ENCODE data around the gene KRTAP4-4. TPM values are rescaled to one million over a fixed set of nuclear protein-coding genes. Genes with fewer than 3 reads are reported as not detected.
"Not testable (repeated sequence)": the region's sequence is repeated elsewhere in the genome, so short reads cannot be mapped to it uniquely, and the experiment has no call there.

Gene KRTAP4-4
- total RNA-seq, 8 experiments from 2014 or later = 0.18 TPM; not detected in 7

DNA sequence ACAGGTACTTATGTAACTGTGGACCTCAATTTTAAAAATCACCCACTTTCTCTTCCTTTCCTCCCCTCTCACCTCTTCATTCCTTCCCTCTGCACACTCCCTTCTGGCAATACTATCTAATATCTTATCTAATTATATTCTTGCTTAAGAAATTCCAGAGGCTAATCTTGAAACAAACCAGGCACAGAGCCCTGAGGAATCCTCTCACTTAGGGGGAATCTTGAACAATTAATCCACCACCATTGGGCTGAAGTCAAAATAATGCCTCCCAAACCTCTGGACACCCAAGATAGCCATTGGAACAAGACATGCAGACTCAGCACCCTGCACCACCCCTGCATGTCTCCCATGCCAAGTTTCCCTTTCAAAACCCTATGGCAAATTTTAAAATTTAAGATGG is 19.2 kb downstream of the KRTAP4-4 start:
- in situ Hi-C loops (cut with MboI; ENCODE audit: low pct_unique_long_range_greater_than_20kb in 2 of 9, low sequenced_read_pairs in 9 of 9, unreplicated experiment in 9 of 9) = no loop called here
- Histone ChIP-seq H3K27ac (no peak overlapping the region), H3K4me1 (replicated peaks in 1 of 2) (no peaks in the 10 kb centered on the region), H3K4me3 (no peak overlapping the region)
- no peak for ATAC-seq (replicated peaks in 6 of 8)

DNA sequence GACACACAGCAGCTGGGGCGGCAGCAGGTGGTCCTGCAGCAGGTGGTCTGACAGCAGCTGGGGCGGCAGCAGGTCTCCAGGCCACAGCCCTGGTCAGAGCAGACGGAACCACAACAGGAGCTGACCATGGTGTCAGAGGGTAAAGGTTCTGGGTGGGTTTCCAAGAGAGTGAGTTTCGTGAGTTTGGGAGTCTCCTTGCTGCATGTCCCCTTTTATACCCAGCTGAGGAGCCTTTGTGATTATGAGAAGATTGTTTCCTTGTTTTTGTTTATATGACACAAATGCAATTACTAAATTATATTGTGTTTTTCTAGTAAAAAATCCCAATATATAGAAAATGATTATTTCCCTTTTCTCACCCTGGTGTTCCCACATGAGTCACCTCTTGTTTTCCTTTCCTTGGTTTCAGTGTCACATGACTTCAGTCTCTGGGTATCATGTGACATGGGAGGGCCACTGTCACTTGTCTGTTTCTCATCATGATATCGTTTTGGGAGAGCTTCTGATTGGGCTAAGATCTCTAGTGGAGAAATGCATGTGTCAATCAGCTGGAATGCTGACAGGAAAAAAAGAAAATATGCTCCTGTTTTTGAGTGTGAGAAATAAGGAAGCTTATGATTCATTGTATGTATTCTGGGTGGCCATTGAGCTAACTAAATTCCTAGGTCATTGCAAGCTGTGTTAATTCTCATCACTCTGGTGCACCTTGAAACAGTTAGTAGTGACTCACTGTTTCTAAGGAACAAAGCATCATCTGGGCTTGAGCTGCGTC is 20.0 kb downstream of the KRTAP4-4 start, which contains the start of gene KRTAP4-6:
Gene KRTAP4-6, minus strand, starts transcription at position 185 of the 772 bp plus-strand sequence. Its CDS starts 57 bp downstream, at position 128.
- Histone ChIP-seq H3K4me1 (replicated peaks in 1 of 2) (no peaks in the 10 kb centered on the region), H3K27ac (no peak within 1 kb of the TSS), H3K4me3 (no peak within 1 kb of the TSS)
- in situ Hi-C loops (cut with MboI; ENCODE audit: low pct_unique_long_range_greater_than_20kb in 2 of 9, low sequenced_read_pairs in 9 of 9, unreplicated experiment in 9 of 9) = no loop called here
- ATAC-seq (replicated peaks in 6 of 8) = peak in 1 of 8 experiments; percentile 48
- WGBS, 10 experiments = 0 to 100% (median 64%) methylated on average over 1 to 4 of the region's 6 CpGs; no CpG with 5 or more reads in 2 of the 10 experiments

DNA sequence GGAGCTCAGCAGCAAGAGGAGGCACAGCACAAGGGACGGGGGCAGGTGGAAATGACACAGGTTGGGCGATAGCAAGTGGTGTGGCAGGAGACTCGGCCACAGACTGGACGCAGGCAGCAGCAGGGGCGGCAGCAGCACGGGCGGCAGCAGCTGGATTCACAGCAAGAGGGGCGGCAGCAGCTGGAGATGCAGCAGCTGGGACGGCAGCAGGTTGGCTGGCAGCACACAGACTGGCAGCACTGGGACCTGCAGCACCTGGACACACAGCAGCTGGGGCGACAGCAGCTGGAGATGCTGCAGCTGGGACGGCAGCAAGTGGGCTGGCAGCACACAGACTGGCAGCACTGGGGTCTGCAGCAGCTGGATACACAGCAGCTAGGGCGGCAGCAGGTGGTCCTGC is 20.7 kb downstream of the KRTAP4-4 start:
- H3K4me1 ChIP-seq (replicated peaks in 1 of 2); H3K27ac ChIP-seq; ATAC-seq (replicated peaks in 6 of 8); in situ Hi-C loops (cut with MboI; ENCODE audit: low pct_unique_long_range_greater_than_20kb in 2 of 9, low sequenced_read_pairs in 9 of 9, unreplicated experiment in 9 of 9); H3K4me3 ChIP-seq: not testable (repeated sequence)
- 80 to 100% (median 88%) methylated on average over 1 to 5 of the region's 12 CpGs; no CpG with 5 or more reads in 4 of the 10 experiments for WGBS, 10 experiments

DNA sequence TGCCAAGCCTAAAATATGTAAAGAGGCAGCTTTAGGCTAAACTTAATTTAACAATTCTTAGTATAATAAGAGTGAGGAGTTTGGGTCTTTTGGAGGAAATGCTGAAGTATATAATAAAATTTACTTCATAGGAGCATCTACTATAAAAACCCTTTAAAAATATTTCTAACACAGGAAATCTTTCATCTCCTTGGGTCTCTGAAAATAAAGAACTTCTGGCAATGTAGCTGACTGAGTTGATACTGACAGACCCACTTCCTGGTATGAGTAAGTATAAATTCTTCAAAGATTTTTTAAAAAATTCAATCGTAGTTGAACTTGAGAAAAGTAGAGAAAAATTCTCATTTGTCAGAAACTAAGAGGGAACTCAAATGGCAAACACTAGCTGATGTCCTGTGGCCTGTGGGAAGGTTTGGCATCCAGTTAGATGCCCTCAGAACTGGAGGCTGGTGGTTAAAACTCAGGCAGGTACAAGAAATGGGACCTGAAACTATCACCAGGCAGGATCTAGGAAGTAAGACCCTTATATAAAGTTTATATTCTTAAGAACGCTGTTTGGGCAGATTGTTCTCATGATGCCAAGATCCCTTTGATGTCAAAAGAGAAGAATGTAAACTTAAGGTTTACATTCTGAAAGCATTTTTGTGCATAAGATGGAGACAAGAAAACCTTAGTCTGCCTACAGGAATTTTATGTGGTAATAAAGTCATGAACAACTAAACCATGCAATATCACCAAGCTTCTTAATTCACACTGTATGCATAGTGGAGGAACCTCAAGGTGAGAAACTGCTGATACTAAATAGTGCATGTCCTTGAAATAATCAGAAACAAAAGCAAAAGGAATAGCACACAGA is 26.4 kb downstream of the KRTAP4-4 start:
- Histone ChIP-seq H3K4me1 (replicated peaks in 1 of 2) (no peaks in the 10 kb centered on the region), H3K27ac (no peak overlapping the region), H3K4me3 (no peak overlapping the region)
- ATAC-seq (replicated peaks in 6 of 8) = no peak
- in situ Hi-C loops (cut with MboI; ENCODE audit: low pct_unique_long_range_greater_than_20kb in 2 of 9, low sequenced_read_pairs in 9 of 9, unreplicated experiment in 9 of 9) = no loop called here
- WGBS, 10 experiments = 17 to 100% (median 81%) methylated on average over 1 to 2 of the region's 2 CpGs; no CpG with 5 or more reads in 1 of the 10 experiments

DNA sequence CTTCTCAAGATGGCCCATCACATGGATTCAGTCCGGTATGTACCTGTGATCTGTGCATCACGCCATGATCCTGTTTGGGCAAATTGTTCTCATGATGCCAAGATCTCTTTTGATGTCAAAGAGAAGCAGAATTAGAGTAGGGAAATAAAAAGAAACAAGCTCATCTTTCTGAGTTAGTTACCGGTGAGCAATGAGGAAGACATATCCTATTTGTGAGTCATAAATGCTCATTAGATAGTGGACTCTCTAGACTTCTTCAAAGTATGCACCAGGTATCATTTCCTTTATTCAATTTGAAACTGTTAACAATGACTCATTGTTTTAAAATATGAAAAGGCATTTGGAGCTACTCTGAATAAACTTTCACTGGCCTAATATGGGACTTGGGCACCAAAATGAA is 28.6 kb downstream of the KRTAP4-4 start:
- Histone ChIP-seq H3K27ac (no peak overlapping the region), H3K4me3 (no peak overlapping the region), H3K4me1 (replicated peaks in 1 of 2) (no peaks in the 10 kb centered on the region)
- no peak for ATAC-seq (replicated peaks in 6 of 8)
- in situ Hi-C loops (cut with MboI; ENCODE audit: low pct_unique_long_range_greater_than_20kb in 2 of 9, low sequenced_read_pairs in 9 of 9, unreplicated experiment in 9 of 9) = no loop called here
- WGBS, 10 experiments = 43 to 93% (median 80%) methylated on average over 2 to 3 of the region's 3 CpGs; no CpG with 5 or more reads in 3 of the 10 experiments

DNA sequence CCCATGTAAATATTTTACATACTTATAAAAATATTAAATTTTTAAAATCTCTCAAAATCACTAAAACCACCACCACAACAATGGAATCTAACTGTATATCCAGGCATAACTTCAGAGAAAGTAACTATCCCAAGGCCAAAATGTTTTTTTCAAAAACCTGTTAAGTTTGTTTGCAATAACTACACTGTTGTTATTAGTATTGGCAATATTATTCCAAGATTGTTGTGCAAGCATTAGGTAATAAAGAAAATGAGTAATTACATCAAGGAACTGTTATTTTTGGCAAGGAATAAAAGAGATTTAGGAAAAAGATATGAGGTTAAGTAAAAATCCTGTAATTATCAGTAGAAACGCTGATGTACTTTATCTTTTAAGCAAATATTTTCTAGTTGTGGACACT is 33.2 kb downstream of the KRTAP4-4 start:
- 77 to 100% (median 90%) methylated on average over 1 of the region's 1 CpG; no CpG with 5 or more reads in 2 of the 10 experiments for whole genome bisulfite sequencing, 10 experiments
- Histone ChIP-seq H3K4me3 (no peak overlapping the region), H3K27ac (no peak overlapping the region), H3K4me1 (replicated peaks in 1 of 2) (no peaks in the 10 kb centered on the region)
- in situ Hi-C loops (cut with MboI; ENCODE audit: low pct_unique_long_range_greater_than_20kb in 2 of 9, low sequenced_read_pairs in 9 of 9, unreplicated experiment in 9 of 9) = no loop called here
- no peak for ATAC-seq (replicated peaks in 6 of 8)

DNA sequence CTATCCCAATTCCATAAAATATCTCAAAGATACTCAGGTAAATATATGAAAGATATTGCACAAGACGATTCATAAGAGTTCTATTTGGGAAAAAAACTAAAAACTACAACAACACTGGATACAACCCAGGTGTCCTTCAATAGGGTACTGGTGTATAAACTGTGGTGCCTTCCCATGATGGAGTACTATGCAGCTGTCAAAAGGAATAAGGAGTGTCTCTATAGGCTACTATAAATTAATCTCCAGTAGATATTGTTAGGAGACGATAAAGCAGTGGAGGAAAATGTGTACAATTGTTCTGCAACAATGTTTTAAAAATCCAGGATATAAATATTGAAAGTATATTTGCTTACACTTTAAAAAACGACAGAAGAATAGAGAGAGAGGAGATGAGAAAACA is 34.1 kb downstream of the KRTAP4-4 start:
- Histone ChIP-seq H3K27ac (no peak overlapping the region), H3K4me1 (replicated peaks in 1 of 2) (no peaks in the 10 kb centered on the region), H3K4me3 (no peak overlapping the region)
- 55 to 92% (median 78%) methylated on average over 1 to 3 of the region's 3 CpGs for WGBS, 10 experiments
- in situ Hi-C loops (cut with MboI; ENCODE audit: low pct_unique_long_range_greater_than_20kb in 2 of 9, low sequenced_read_pairs in 9 of 9, unreplicated experiment in 9 of 9) = no loop called here
- ATAC-seq (replicated peaks in 6 of 8) = no peak

DNA sequence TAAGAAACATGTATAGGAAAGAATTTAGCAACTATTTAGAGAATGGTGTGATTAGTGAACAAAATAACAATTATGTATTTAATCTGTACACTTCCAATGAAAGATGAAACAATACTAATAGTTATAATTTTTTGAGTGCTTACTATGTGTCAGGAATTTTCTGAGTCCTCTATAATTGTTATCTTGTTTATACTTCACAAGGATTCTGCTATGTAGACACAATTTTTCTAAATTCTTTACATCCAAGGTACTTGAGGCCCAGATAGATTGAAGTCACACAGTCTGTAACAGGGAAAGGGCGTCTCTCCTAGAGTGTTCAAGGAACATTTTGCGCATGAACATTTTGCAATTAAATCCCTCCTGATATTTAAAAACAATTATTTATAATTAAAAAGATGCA is 35.5 kb downstream of the KRTAP4-4 start:
- 70 to 100% (median 83%) methylated on average over 2 of the region's 2 CpGs; no CpG with 5 or more reads in 3 of the 10 experiments for WGBS, 10 experiments
- in situ Hi-C loops (cut with MboI; ENCODE audit: low pct_unique_long_range_greater_than_20kb in 2 of 9, low sequenced_read_pairs in 9 of 9, unreplicated experiment in 9 of 9) = no loop called here
- H3K4me1 ChIP-seq (replicated peaks in 1 of 2) = no peaks in the 10 kb centered on the region
- no peak for ATAC-seq (replicated peaks in 6 of 8)
- no peak overlapping the region for H3K27ac ChIP-seq
- H3K4me3 ChIP-seq = no peak overlapping the region

DNA sequence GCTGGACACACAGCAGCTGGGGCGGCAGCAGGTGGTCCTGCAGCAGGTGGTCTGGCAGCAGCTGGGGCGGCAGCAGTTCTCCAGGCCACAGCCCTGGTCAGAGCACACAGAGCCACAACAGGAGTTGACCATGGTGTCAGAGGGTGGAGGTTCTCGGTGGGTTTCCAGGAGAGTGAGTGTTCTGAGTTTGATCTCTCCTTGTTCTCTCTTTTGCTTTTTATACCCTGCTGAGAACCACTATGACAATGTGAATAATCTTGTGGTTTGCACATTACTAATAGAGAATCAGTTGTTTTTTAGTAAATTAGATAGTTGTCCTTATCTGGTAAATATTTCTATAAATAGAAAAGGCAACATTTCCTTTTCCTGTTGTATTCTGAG is 36.6 kb downstream of the KRTAP4-4 start, which contains the start of gene KRTAP4-12:
Gene KRTAP4-12, minus strand, starts transcription at position 192 of the 381 bp plus-strand sequence. Its CDS starts 60 bp downstream, at position 132.
- H3K4me1 ChIP-seq (replicated peaks in 1 of 2); in situ Hi-C loops (cut with MboI; ENCODE audit: low pct_unique_long_range_greater_than_20kb in 2 of 9, low sequenced_read_pairs in 9 of 9, unreplicated experiment in 9 of 9); H3K4me3 ChIP-seq; H3K27ac ChIP-seq; ATAC-seq (replicated peaks in 6 of 8): not testable (repeated sequence)
- 65 to 100% (median 83%) methylated on average over 1 to 2 of the region's 3 CpGs; no CpG with 5 or more reads in 5 of the 10 experiments for WGBS, 10 experiments

DNA sequence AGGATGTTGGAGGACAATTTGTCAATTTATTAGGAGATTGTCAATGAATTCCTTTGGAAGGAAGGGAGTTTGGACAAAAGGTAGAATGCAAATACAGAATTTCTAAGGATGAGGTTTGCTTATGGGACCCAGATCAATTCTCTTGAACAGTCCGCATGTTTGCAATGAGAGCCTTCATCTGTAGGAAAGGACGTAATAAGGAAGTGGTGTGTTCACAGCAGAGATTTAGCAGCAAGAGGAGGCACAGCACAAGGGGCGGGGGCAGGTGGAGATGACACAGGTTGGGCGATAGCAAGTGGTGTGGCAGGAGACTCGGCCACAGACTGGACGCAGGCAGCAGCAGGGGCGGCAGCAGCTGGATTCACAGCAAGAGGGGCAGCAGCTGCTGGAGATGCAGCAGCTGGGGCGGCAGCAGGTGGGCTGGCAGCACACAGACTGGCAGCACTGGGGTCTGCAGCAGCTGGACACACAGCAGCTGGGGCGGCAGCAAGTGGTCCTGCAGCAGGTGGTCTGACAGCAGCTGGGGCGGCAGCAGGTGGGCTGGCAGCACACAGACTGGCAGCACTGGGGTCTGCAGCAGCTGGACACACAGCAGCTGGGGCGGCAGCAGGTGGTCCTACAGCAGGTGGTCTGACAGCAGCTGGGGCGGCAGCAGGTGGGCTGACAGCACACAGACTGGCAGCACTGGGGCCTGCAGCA is 37.1 kb downstream of the KRTAP4-4 start:
- H3K4me1 ChIP-seq (replicated peaks in 1 of 2); in situ Hi-C loops (cut with MboI; ENCODE audit: low pct_unique_long_range_greater_than_20kb in 2 of 9, low sequenced_read_pairs in 9 of 9, unreplicated experiment in 9 of 9); H3K4me3 ChIP-seq; ATAC-seq (replicated peaks in 6 of 8); H3K27ac ChIP-seq: not testable (repeated sequence)
- WGBS, 10 experiments = 20 to 100% (median 83%) methylated on average over 1 to 3 of the region's 12 CpGs; no CpG with 5 or more reads in 1 of the 10 experiments

DNA sequence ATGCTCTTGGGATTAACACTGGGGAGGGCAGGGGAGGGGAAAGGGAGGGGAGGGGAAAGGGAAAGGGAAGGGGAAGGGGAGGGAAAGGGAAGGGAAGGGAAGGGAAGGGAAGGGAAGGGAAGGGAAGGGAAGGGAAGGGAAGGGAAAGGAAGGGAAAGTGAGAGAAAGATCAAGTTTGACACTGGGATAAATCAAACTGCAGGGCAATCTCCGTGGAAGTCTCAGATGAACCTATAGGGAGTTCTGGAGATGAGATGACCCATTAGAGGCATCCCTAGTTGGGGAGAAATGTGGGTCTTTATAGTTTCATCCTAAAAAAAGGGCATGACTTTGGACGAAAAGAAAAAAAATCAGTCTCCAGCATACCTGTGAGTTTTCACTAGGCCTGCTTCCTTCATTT is 38.8 kb downstream of the KRTAP4-4 start:
- H3K4me1 ChIP-seq (replicated peaks in 1 of 2) = no peaks in the 10 kb centered on the region
- no peak overlapping the region for H3K4me3 ChIP-seq
- no peak for ATAC-seq (replicated peaks in 6 of 8)
- no peak overlapping the region for H3K27ac ChIP-seq
- 60 to 100% (median 100%) methylated on average over 1 to 2 of the region's 2 CpGs; no CpG with 5 or more reads in 2 of the 10 experiments for WGBS, 10 experiments
- in situ Hi-C loops (cut with MboI; ENCODE audit: low pct_unique_long_range_greater_than_20kb in 2 of 9, low sequenced_read_pairs in 9 of 9, unreplicated experiment in 9 of 9) = no loop called here

DNA sequence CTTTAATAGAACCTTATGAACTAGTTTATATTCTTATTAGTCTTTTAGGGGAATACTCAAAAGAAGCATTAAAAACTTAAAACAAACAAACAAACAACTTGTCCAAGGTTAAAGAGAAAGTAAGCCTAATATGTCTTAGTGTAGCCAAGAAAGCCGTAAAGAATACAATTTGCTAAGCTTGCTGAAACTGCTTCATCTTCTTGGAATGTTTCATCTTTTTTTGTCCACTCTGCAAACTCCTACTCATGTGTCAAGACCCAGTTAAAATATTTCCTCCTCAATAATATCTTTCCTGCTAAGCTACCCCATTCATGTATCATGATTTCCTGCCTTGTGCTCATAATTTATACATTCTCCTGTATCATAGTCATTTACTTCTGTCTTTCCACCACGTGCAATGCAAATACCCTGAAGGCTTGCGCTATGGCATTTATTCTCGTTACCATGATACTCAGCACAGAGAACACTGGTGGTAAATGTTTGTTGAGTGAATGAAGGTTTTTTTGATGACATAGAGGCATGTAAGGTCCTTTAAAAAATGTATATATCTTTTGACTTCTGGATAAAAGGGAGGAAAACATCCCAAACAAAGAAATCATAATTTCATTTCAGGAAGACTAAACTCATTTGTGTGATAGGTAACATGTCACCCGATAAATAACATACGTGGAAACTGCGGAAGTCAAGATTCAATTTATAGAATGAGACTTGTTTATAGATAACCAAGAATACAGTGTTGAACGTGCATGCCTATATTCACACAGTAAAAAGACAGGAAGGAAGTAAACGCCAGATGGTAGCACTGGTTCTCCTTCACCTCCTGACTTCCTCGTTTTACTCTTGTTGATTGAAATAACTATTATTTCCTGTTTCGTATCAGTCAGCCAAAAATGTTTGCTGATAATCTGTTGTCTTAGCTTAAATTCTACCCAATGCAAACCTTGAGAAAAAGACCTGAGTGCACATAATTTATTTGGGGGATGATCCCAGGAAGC is 40.6 kb downstream of the KRTAP4-4 start:
- H3K4me3 ChIP-seq; ATAC-seq (replicated peaks in 6 of 8); H3K27ac ChIP-seq; in situ Hi-C loops (cut with MboI; ENCODE audit: low pct_unique_long_range_greater_than_20kb in 2 of 9, low sequenced_read_pairs in 9 of 9, unreplicated experiment in 9 of 9); H3K4me1 ChIP-seq (replicated peaks in 1 of 2): not testable (repeated sequence)
- WGBS, 10 experiments = 44 to 84% (median 75%) methylated on average over 4 to 10 of the region's 11 CpGs

Data from motor neuron (in vitro differentiated cells).